HCT116 (cell line): ENCODE results near the gene TLE6.

Source experiments
- CEBPB ChIP-seq: IDR thresholded peaks from 2 replicates; pipeline ENCODE4 v1.6.1; 2012; ENCODE audit warnings: low read depth
- CTCF ChIP-seq, 3 experiments: fragments of 200-600 bp in 1 of 3; sonication (generic) in 1 of 3; IDR thresholded peaks in 2 of 3; conservative IDR thresholded peaks in 1 of 3; 2 replicates each; pipeline ENCODE4 v1.5.1; 2012 to 2017; ENCODE audit warnings: low read depth in 2 of 3, low read length in 2 of 3, antibody characterized with exemption in 1 of 3, borderline replicate concordance in 1 of 3, control low read depth in 1 of 3, mild to moderate bottlenecking in 1 of 3, mixed read lengths in 1 of 3, mixed run types in 1 of 3, moderate library complexity in 1 of 3; ENCODE audit not compliant: insufficient read depth in 1 of 3
- ELF1 ChIP-seq: IDR thresholded peaks from 2 replicates; pipeline ENCODE4 v1.6.1; 2012; ENCODE audit warnings: low read depth, borderline replicate concordance
- EZH2 ChIP-seq: fragments of 200-600 bp; sonication (generic); IDR thresholded peaks from 2 replicates; pipeline ENCODE4 v1.6.1; 2017; ENCODE audit warnings: antibody characterized with exemption, mixed run types
- EZH2phosphoT487 ChIP-seq: fragments of 200-600 bp; IDR thresholded peaks from 2 replicates; pipeline ENCODE4 v1.6.1; 2018; ENCODE audit warnings: antibody characterized with exemption, borderline replicate concordance
- JUND ChIP-seq: IDR thresholded peaks from 2 replicates; pipeline ENCODE4 v1.6.1; 2012
- MAX ChIP-seq: IDR thresholded peaks from 2 replicates; pipeline ENCODE4 v1.6.1; 2012
- POLR2A ChIP-seq: IDR thresholded peaks from 2 replicates; pipeline ENCODE4 v1.7.0; 2011; ENCODE audit warnings: borderline replicate concordance; ENCODE audit not compliant: insufficient read depth, insufficient read length; ENCODE audit errors: extremely low read depth
- POLR2AphosphoS5 ChIP-seq: IDR thresholded peaks from 2 replicates; pipeline ENCODE4 v1.6.1; 2011; ENCODE audit warnings: mild to moderate bottlenecking, low read depth, low read length, moderate library complexity
- REST ChIP-seq: IDR thresholded peaks from 2 replicates; pipeline ENCODE4 v1.6.1; 2012; ENCODE audit warnings: low read depth
- SP1 ChIP-seq: IDR thresholded peaks from 2 replicates; pipeline ENCODE4 v1.6.1; 2012; ENCODE audit warnings: low read depth
- SRF ChIP-seq: IDR thresholded peaks from 2 replicates; pipeline ENCODE4 v1.6.1; 2012; ENCODE audit warnings: low read depth

- TF ChIP-seq CTCF (IDR thresholded peaks at IDR 0.05 in 2 of 3, conservative IDR thresholded peaks at IDR 0.05 in 1 of 3; ENCODE audit: borderline replicate concordance in 1 of 3, insufficient read depth in 1 of 3, low read depth in 2 of 3, low read length in 2 of 3) (no peak), REST (no peak), SP1 (no peak), EZH2phosphoT487 (no peak), EZH2 (no peak), ELF1 (no peak), MAX (no peak), POLR2AphosphoS5 (no peak), SRF (no peak), JUND (no peak), POLR2A (no peak), CEBPB (no peak)
Measured at GRCh38 chr19:3024509-3024869, 47.1 kb downstream of the TLE6 start.
